ENCODE results near the gene STAG3.
"Not testable (repeated sequence)": the region's sequence is repeated elsewhere in the genome, so short reads cannot be mapped to it uniquely, and the experiment has no call there.

The STAG3 gene

DNA sequence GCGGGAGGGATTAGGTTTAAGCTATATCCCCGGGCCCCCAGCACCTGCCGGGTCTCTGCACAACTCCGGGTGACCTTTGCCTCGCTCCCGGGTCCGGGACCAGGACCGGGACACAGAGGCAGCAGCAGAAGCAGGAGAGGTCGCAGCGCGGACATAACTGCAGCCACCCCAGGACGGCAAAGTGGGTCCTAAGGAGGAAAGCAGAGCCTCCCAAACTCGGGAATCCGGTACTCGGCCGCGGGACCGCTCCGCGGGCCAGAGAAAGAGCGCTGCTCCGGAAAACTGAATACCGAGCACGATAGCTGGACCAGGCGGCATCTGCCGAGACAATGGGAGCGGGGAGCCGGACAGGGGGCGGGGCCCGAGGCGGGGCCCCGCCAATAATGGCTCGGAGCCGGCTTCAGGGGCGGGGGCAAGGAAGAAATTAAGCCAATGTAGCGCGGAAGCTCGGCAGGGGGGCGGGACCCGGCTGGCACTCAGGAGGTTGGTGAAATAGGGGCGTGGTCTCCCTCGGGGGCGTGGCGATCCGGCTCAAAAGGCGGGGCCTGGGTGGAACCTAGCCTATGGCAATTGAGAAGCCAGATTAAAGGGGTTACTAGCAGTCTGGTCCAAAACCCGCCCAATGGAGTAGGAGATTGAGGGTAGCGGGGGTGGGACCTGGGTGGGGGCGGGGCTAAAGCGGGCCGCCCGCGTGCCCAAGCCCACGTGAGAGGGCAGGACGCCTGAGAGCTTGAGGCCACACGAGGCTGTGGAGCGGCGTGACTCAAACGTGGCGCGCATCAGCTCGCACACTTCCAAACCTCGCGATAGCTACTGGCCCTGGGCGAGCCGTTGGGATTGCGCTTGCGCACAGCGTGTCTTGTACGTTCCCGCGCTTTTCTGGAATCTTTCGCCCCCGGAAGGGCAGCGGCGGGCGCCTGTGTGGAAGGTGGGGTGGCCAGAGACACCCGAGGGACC is at the start of gene STAG3, which contains the start of gene GPC2:
Gene STAG3 (plus strand): TSS at position 874 of the 957 bp plus-strand sequence. CDS start 2,639 bp downstream, outside the sequence.
Gene GPC2 (minus strand): TSS at position 337 of the 957 bp plus-strand sequence. CDS start 182 bp downstream, at position 155.
- peak; percentile 98 to 99 for DNase-seq (ENCODE audit: low read depth in 2 of 2)

DNA sequence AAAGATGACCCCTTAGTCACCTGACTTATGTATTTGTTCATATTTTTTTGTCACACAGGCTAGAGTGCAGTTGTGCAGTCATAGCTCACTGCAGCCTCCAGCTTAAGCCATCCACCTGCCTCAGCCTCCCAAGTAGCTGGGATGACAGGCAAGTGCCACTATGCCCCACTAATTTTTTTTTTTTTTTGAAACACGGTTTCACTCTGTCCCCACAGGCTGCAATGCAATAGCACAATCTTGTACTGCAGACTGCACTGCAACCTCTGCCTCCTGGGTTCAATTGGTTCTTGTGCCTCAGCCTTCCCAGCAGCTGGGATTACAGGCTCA is 49.1 kb upstream of the STAG3 start:
- DNase-seq (ENCODE audit: low read depth in 2 of 2), result no peak

- not testable (repeated sequence) for DNase-seq (ENCODE audit: low read depth in 2 of 2)
Observed at GRCh38 chr7:100130220-100130607, 47.5 kb upstream of the STAG3 start.

- DNase-seq (ENCODE audit: low read depth in 2 of 2), result peak; percentile 75 to 90
Observed at GRCh38 chr7:100130608-100131453, 46.9 kb upstream of the STAG3 start.

DNA sequence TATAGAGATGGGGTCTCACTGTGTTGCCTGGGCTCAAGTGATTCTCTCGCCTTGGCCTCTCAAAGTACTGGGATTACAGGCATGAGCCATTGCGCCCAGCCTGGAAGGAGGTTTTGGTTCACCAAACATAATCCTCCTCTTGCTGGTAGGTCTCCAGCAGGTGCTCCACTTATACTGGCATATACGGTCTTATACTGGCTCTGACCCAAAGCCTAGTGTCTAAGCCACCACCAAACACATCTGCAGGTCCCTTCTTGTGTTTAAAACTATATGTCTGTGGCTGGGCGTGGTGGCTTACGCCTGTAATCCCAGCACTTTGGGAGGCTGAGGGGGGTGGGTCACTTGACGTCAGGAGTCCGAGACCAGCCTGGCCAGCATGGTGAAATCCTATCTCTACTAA is 45.6 kb upstream of the STAG3 start:
- no peak for DNase-seq (ENCODE audit: low read depth in 2 of 2)

- DNase-seq (ENCODE audit: low read depth in 2 of 2), result peak; percentile 48 to 52
Observed at GRCh38 chr7:100132697-100133151, 45.0 kb upstream of the STAG3 start.

DNA sequence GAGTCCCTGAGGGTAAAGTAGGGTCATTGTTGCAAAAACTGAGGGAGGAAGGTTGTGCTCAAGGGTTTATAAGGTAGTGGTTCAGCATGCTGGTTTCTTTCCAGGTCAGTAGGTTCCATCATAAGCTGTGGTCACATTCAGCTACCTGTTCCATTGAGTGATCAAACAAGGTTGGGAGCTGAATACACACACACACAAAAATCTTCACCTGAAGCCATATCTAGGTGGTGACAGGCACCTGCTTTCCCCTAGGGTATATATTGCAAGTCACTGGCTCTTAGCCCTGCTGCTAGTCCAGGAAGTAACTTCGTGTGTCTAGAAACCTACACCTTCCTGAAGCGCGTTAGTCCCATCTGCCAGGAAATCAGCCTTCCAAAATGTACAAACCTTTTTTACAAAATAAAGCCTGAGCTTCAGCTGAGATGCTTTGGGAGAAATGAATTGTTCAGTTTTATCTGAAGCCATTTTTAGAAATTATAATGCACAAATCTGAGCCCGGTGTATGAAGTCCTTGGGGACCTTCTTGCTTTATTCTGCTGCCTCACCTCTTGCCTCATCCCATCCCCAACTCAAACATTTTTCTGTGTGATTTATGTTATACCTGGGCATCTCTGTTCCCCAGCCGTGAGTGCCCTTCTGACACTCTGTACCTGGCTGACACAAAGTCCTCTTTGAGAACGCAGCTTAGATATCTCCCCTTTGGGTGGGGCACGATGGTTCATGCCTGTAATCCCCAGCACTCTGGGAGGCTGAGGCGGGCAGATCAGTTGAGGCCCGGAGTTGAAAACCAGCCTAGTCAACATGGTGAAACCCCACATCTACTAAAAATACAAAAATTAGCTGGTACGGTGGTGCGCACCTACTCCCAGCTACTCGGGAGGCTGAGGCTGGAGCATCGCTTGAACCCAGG is 39.6 kb upstream of the STAG3 start:
- no peak for DNase-seq (ENCODE audit: low read depth in 2 of 2)

- no peak for DNase-seq (ENCODE audit: low read depth in 2 of 2)
Observed at GRCh38 chr7:100141555-100141949, 36.2 kb upstream of the STAG3 start.

DNA sequence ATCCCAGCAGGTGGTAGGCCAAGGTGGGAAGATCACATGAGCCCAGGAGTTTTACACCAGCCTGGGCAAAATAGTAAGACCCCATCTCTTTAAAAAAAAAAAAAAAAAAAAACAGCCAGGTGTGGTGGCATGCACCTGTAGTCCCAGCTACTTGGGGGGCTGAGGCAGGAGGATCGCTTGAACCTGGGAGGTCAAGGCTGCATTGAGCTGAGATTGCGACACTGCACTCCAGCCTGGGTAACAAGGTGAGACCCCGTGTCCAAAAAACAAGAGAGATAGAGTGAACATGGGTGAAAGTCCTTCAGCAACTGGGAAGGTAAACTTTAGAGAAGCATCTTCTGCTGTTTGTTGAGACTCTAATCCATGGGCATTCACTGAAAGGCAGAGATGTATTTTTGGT is 35.3 kb upstream of the STAG3 start:
- no peak for DNase-seq (ENCODE audit: low read depth in 2 of 2)

GRCh38 chr7:100146350-100146749 is 31.4 kb upstream of the STAG3 start:
- not testable (repeated sequence) for DNase-seq (ENCODE audit: low read depth in 2 of 2)

DNA sequence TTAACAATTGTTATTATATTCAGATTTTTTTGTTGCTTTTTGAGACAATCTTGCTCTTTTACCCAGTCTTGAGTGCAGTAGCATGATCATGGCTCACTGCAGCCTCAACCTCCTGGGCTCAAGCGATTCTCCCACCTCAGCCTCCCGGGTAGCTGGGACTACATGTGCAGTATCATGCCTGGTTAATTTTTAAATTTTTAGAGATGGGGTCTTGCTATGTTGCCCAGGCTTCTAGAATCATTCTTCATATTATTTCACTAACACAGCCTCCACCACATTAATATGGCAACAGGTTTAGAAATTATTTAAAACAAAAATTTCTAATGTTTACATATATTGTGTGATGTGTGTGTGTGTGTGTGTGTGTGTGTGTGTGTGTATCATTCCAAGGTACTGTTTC is 30.4 kb upstream of the STAG3 start:
- DNase-seq (ENCODE audit: low read depth in 2 of 2), result no peak

DNA sequence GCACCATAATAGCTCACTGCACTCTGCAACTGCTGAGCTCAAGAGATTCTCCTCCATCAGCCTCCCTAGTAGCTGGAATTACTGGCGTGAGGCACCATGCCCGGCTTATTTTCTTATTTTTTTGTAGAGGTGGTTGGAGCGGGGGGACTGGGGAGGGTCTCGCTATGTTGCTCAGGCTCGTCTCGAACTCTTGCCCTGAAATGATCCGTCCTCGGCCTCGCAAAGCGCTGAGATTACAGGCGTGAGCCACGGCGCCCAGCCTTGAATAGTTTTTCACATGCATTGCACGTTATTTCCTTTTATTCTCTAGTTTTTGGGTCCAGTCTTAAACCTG is 29.5 kb upstream of the STAG3 start:
- no peak for DNase-seq (ENCODE audit: low read depth in 2 of 2)

GRCh38 chr7:100148559-100149328 is 29.0 kb upstream of the STAG3 start, which contains the start of gene LAMTOR4:
Gene LAMTOR4, plus strand, starts transcription at chr7:100148918. Its CDS starts 55 bp downstream, at chr7:100148973.
- DNase-seq (ENCODE audit: low read depth in 2 of 2), result peak; percentile 89 to 94

- DNase-seq (ENCODE audit: low read depth in 2 of 2), result no peak
Observed at GRCh38 chr7:100152404-100152803, 25.3 kb upstream of the STAG3 start.

GRCh38 chr7:100152937-100153666 is 24.6 kb upstream of the STAG3 start:
- no peak for DNase-seq (ENCODE audit: low read depth in 2 of 2)

DNA sequence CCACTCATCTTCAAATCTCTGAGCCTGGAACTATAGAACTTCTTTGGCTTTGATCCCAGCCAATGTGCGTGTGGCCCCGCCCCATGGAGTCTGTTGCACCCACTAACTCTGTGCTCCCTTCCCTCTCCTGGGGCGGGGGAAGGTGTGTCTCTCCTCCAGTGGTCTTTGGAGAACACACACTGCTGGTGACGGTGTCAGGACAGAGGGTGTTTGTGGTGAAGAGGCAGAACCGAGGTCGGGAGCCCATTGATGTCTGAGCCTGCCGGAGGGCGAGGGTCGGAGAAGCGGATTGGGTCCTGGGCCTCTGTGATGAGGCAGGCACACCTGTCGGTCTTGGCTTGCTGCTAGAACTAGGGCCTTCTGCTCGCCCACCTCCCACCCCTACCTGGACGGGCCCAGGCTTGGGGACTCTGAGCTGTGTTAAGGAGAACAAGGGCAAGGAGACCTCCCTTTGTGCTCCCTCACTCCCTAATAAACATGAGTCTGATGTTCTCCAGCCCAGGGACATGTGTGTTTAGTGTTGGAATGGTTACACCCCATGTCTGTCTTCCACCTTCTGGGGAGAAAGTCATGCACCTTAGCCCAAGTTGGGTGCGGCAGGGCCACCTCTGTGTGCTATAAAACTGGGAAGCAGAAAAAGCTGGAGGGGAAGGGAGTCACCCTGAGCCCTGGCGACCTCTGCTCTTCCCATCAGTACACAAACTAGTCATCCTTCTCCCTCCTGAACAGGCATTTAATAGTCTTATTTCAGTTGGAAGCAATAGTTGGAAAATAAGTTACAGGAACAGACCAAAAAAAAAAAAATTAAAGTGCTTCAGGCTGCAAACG is 23.8 kb upstream of the STAG3 start:
- DNase-seq (ENCODE audit: low read depth in 2 of 2), result no peak

GRCh38 chr7:100154651-100155491 is 22.8 kb upstream of the STAG3 start:
- no peak for DNase-seq (ENCODE audit: low read depth in 2 of 2)

Measured in stimulated activated CD4-positive, alpha-beta T cell treated with anti-CD3 and anti-CD28 coated beads, Interleukin-1b, Interleukin-23, amount 100 ng/mL, for 4 hours (primary cell).